Activated gamma-delta T cell (primary cell): ENCODE measurements around the gene PLEKHM1.
"Not testable (repeated sequence)": the region's sequence is repeated elsewhere in the genome, so short reads cannot be mapped to it uniquely, and the experiment has no call there.

Experiments used
- DNase-seq: peaks from one replicate; lab custom pipeline; 2025; lab: John Stamatoyannopoulos, UW
- total RNA-seq, 2 donors: gene quantifications; one replicate each; lab custom pipeline; 2026; lab: John Stamatoyannopoulos, UW

Gene PLEKHM1
- 47.9 to 49.7 reads per million in 2 donors for total RNA-seq

- DNase-seq = peak; percentile 80
Measured at GRCh38 chr17:45490615-45491433, at the start of gene PLEKHM1. Gene PLEKHM1 (minus strand): TSS chr17:45490721. CDS start chr17:45482484, 8,237 bp downstream.

- DNase-seq = not testable (repeated sequence)
Measured at GRCh38 chr17:45538168-45538567, 47.6 kb upstream of the PLEKHM1 start.

GRCh38 chr17:45506072-45506471 is 15.6 kb upstream of the PLEKHM1 start:
- not testable (repeated sequence) for DNase-seq

- DNase-seq = not testable (repeated sequence)
Measured at GRCh38 chr17:45505183-45505582, 14.7 kb upstream of the PLEKHM1 start.

GRCh38 chr17:45501092-45501707 is 10.7 kb upstream of the PLEKHM1 start:
- DNase-seq = not testable (repeated sequence)

GRCh38 chr17:45500478-45500877 is 10.0 kb upstream of the PLEKHM1 start:
- DNase-seq = not testable (repeated sequence)

GRCh38 chr17:45499208-45499607 is 8.7 kb upstream of the PLEKHM1 start:
- not testable (repeated sequence) for DNase-seq

GRCh38 chr17:45498377-45498776 is 7.9 kb upstream of the PLEKHM1 start:
- not testable (repeated sequence) for DNase-seq

GRCh38 chr17:45497449-45497848 is 6.9 kb upstream of the PLEKHM1 start:
- DNase-seq = not testable (repeated sequence)

GRCh38 chr17:45496507-45496906 is 6.0 kb upstream of the PLEKHM1 start:
- not testable (repeated sequence) for DNase-seq

- DNase-seq = not testable (repeated sequence)
Measured at GRCh38 chr17:45494556-45494955, 4.0 kb upstream of the PLEKHM1 start.

GRCh38 chr17:45492156-45492555 is 1.6 kb upstream of the PLEKHM1 start:
- DNase-seq = not testable (repeated sequence)

GRCh38 chr17:45490198-45490597 is 323 bp downstream of the PLEKHM1 start:
- not testable (repeated sequence) for DNase-seq

GRCh38 chr17:45487704-45488103 is 2.8 kb downstream of the PLEKHM1 start:
- DNase-seq = not testable (repeated sequence)

GRCh38 chr17:45483591-45484216 is 6.8 kb downstream of the PLEKHM1 start:
- not testable (repeated sequence) for DNase-seq

- DNase-seq = not testable (repeated sequence)
Measured at GRCh38 chr17:45483177-45483576, 7.3 kb downstream of the PLEKHM1 start.

- not testable (repeated sequence) for DNase-seq
Measured at GRCh38 chr17:45482317-45482716, 8.2 kb downstream of the PLEKHM1 start.

GRCh38 chr17:45475436-45475835 is 15.1 kb downstream of the PLEKHM1 start:
- DNase-seq = not testable (repeated sequence)

- DNase-seq = not testable (repeated sequence)
Measured at GRCh38 chr17:45472249-45472648, 18.3 kb downstream of the PLEKHM1 start.

- not testable (repeated sequence) for DNase-seq
Measured at GRCh38 chr17:45469204-45469563, 21.3 kb downstream of the PLEKHM1 start.

GRCh38 chr17:45468293-45469203 is 22.0 kb downstream of the PLEKHM1 start:
- not testable (repeated sequence) for DNase-seq
